NCI-H748 (cell line): Measurements from ENCODE around the gene TBX21.

Experiments used
- DNase-seq: peaks from one replicate; lab custom pipeline; 2025; ENCODE audit not compliant: unreplicated experiment; lab: John Stamatoyannopoulos, UW

The TBX21 gene

DNA sequence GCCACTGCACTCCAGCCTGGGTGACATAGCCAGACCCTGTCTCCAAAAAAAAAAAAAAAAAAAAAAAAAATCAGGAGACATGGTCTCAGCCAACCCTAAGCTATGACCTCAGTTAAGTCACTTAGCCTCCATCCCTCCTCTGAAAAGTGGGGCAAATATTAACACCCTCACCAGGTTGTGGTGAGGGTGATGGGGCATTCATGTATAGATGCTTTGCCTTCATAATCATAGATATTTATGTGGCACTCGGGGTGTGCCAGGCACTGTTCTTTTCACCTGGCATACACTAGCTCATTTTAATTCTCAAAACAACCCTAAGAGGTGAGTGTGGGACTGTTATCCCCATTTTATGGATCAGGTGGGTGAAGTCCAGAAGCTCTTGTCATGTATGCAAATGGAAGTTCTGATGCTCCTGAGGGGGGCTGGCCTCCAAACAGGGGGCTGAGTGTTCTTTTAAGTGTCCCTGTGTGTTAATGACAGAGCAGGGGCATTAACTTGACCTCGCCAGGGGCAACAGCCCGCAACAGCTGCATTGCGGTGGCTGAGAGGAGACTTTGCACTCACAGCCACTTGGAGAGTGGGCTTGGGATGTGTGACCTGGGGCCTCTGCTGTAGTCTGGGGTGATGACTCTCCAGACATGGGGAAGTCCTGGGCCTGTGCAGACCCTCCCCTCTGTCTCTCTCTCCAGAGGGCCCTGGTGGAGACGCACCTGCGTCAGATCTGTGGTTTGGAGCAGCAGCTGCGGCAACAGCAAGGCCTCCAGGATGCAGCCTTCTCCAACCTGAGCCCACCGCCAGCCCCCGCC lies 34.9 kb upstream of the TBX21 start:
- no peak for DNase-seq

- DNase-seq, result peak; percentile 46
These were observed 34.1 kb upstream of the TBX21 start for GRCh38 chr17:47698749-47699535.

GRCh38 chr17:47699536-47699840 lies 33.5 kb upstream of the TBX21 start:
- no peak for DNase-seq

DNA sequence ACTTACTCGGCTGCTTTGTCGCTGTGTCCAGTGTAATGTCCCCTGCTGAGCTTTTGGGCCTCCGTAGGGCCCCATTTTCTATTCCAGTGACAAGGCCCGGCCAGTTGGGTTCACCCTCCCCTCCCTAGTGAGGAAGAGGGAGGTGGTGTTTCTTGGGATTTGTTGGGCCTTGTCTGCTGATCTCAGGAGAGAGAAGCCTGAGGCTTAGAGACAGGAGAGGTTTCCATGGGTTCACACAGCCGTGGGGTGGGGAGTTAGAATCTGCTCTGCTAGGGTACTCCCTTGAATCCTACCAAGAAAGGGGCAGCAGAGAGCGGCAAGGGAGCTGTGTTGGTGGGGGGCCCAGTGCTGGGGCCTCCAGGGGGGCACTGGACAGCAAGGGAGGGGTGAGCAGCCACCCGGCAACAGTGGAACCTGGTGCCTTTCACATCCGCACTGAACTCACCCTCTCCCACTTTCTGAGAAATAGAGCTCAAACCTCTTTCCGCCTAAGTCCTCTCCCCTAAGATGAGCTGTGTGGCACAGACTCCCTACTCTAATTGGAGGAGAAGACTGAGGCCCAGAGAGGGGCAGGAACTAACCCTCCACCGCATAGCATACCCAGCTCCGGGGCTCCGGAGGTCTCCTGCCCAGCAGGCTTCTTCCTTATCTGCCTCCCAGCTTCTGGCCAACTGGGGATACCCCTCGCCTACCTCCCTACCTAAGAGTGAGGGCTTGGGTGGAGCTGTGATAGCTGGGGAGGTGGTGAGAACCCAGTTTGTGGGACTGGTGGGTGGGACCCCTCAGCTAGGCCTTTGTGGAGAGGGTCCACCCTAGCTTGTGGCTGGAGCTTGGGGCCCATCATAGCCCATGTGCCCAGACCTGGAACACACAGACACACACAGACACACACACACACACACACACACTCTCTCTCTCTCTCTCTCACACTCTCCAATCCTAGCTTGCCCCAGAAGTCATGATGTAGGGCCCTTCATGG lies 32.3 kb upstream of the TBX21 start:
- DNase-seq, result no peak

DNA sequence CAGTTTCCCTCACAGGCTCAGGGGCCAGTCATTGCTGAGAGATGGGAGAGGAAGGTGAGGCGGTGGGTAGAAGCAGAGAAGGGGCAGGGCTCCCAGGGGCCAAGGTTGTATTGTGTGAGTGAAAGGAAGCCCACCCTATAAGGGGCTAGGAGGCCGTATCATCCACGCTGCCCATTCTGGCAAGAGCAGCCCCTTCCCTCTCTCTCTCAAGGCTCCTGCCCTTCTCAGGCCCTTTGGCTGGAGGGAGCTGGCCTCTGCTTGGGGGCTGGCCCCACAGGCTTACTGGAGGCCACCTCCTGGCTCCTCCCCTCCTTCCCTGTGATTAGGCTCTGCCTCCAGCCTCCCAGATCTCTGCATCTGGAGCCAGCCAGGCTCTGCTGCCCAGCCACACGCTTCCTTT lies 31.4 kb upstream of the TBX21 start:
- DNase-seq, result no peak

DNA sequence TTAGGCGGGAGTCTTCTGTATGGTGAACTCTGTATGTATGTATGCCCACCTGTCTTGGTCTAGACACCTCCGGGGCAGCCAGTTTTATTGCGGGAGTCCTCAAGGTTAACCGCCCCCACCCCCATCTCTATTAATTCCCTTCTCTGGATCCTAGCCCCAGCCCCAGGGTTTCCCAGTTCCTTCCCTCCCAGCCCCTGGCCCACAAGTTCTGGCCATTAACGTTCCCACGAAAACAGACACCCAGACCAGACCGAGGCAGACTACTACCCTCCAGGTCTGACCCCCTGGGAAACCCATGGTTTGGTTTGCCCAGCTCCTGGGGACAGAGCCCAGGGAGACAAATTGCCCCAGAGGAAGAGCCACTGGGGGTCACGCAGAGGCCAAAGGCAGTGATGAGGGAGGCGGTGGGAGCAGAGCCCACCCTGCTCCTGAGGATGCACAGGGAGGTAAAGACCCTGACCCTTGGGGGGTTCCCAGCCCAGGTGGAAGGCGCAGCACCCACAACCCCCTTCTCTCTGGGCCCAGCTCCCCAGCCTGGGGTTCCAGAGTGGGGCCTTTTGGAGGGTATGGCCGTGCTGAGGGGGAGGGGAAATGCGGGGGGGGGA lies 30.5 kb upstream of the TBX21 start:
- DNase-seq, result no peak

GRCh38 chr17:47703191-47703591 lies 29.8 kb upstream of the TBX21 start:
- DNase-seq, result no peak

DNA sequence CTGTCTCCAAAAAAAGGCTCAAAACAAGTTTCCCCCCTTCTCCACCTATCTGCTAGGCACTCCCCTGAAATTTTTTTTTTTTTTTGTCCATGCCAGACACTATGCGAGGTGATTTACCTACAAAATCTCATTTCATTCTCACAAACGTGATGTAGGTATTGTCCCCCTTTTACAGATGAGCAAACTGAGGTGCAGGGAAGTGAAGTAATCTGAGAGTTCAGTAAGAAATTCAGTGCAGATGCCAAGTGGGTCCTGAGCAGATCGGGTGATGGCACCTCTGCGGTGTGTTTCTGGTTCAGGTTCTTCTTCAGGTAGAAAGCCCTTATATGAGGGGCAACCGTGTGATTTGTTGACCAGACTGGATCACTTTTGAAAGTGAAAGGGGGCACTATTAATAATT lies 29.4 kb upstream of the TBX21 start:
- DNase-seq, result no peak

GRCh38 chr17:47704116-47704515 lies 28.9 kb upstream of the TBX21 start:
- DNase-seq, result no peak

- no peak for DNase-seq
These were observed 28.3 kb upstream of the TBX21 start for GRCh38 chr17:47704736-47705135.

GRCh38 chr17:47705536-47706530 lies 27.2 kb upstream of the TBX21 start:
- no peak for DNase-seq

DNA sequence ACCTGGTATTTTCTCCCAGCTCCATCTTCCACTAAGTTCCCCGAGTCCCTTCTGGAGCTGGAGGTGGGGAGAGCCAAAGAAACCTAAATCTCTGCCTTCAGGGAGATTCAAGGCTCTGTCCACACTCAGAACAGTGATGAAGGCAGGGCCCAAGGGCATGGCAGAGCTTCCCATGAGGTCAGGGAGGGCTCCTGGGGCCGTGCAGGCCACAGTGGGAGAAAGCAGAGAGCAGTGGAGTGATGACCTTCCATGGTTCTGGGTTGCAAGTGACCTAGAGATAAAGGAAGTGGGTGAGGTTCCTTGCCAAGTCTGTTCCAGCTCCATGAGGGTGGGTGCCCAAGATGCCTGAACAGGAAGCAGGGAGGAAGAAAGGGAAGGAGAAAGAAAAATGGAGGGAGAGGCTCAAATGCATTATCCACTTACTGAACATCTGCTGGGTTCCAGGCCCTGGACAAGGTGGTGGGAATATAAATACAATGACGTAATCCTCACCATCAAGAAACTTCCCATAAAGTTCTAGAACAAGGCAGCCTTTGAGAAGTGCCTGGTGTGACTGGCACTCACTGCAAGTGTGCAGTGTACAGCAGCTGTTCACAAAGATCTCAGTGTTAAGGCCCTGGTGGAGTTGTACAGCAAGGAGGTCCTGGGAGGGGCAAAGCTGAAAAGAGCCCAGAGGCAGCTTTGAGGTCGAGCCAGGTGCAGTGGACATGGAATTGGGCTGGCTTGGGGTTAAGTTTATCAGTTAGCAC lies 25.8 kb upstream of the TBX21 start:
- no peak for DNase-seq

- no peak for DNase-seq
These were observed 25.2 kb upstream of the TBX21 start for GRCh38 chr17:47707884-47708283.

DNA sequence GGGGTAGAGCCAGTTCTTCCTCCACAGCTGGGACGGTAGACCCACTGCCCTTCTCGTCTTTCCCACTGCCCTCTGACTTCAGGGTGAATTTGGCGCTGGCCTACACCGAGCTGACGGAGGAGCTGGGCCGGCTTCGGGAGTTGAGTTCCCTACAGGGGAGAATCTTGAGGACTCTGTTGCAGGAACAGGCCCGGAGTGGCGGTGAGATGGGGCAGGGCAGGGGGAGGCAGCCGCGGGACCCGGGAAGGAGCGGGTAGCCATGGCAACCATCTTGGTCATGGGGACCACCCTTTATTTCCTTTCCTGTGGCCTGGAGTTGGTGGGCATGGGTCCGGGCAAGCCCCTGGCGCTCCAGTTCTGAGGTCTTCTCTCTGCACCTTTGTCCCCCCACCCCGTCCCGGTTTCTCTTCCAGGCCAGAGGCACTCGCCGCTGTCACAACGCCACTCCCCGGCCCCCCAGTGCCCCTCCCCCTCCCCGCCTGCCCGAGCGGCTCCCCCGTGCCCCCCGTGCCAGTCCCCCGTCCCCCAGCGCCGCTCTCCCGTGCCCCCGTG lies 24.6 kb upstream of the TBX21 start:
- DNase-seq, result no peak

GRCh38 chr17:47708864-47709541 lies 24.0 kb upstream of the TBX21 start:
- DNase-seq, result no peak

DNA sequence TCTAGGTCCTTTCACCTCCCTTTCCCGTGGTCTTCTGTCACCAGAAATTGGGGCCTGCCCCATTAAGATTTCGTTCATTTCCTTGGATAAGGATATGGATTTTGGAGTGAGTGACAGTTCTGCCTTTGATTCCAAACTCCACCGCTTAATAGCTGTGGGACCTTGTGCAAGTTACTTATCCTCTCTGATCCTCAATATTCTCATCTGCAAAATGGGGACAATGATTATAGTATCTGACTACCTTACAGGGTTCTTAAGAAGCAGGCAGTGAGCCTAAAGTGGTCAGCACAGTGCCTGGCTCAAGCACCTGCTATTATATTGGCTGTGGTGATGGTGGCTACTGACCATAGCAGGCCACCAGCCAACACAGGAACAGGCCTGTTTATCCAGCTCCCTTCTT lies 23.4 kb upstream of the TBX21 start:
- no peak for DNase-seq

- no peak for DNase-seq
These were observed 21.5 kb upstream of the TBX21 start for GRCh38 chr17:47711366-47712099.
